Measurements from ENCODE around the gene THOC7. TPM values are rescaled to one million over a fixed set of nuclear protein-coding genes. Genes with fewer than 3 reads are reported as not detected.

Gene THOC7
- 32.1 and 35.2 TPM in 2 replicates for total RNA-seq

DNA sequence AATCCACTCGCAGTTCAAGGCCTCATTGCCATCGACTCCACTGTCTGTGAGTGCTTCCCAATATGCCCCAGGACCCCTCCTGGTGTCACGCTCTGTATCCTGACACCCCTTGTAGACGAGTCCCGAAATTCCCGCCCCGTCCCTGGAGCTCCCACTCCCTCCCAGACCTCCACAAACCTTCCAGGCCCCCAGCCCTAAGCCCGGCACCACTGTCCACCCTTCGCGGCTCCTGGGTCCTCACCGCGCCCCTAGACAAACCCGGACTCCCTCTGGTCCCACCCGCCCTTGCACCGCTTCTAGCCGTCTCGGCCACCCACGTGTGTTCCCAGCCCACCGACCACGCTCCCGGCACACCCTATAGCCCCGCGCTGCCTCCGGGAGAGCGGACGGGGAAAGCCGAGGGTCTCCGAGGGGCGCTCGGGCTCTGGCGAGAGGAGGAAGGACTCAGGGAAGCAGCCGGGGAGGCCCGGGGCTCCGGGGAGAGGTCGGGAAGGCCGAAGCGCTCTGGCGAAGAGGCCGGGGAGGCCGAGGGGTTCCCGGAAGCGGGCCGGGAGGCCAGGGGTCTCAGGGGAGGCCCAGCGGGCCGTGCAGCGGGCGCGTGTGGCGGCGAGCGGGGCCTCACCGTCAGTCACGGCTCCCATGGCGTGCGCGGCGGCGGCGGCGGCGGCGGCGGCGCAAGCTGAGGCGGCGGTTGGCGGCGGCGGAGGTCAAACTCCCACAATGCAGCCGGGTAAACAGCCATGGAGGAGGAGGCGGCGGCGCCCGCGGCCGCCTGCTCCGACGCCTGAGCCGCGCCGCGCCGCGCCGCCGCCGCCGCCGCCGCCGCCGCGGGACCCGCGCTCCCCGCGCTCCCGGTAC, at the start of gene THOC7, which contains the start of gene ATXN7:
Gene THOC7, minus strand, starts transcription at position 656 of the 858 bp plus-strand sequence. Its CDS starts 15 bp downstream, at position 641.
Gene ATXN7, plus strand, starts transcription at position 718 of the 858 bp plus-strand sequence. CDS start 48,732 bp downstream, outside the sequence.

DNA sequence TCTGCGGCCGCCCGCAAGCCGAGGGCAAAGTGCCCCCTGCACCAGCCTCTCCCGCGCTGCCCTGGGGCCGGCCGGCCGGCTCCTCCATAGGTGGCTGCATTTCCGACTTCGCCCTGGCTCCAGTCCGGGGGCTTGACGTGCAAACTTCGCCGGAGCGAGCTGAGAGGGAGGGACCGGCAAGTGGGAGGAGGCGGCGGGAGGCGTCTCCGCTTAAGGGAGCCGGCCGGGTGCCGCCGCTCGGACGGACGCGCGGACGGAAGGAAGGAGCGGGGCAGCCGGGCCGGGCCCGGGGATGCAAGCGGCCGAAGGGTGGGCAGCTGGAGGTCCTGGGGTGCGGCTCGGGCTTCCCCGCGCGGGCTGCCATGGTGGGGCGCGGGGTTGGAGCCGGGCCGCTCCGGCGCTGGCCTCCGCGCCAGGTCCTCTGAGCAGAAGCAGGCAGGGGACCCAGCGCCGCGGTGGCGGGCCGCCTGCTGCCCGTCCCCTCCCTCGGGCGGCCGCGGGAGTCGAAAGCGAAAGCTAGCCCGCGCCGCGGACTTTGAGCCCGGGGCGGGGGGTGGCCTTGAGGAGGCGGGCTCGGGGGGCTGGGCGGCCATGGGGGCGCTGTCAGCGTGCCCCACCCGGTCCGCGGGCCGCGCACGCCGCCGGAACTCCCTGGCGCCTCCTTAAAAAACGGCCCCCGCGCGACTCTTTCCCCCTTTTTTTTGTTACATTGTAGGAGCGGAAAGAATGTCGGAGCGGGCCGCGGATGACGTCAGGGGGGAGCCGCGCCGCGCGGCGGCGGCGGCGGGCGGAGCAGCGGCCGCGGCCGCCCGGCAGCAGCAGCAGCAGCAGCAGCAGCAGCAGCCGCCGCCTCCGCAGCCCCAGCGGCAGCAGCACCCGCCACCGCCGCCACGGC, 48.5 kb upstream of the THOC7 start, which contains the start of gene SCAANT1:
Gene SCAANT1, minus strand, starts transcription at position 511 of the 895 bp plus-strand sequence.

DNA sequence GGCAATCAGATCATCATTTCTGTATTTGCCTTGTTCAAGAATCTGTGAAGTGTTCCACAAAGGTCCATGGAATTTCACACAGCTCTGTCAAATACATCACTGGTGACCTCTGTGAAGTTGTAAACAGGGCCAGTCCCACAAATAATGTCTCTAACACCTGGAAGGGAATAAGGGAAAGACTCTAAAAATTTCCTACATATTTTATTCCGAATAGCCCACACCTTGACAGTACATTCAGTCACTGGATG, 44.5 kb downstream of the THOC7 start, which contains the start of gene C3orf49:
Gene C3orf49, plus strand, starts transcription at position 149 of the 248 bp plus-strand sequence. CDS start 173 bp downstream, outside the sequence.

Other genes starting within 250 kb of the THOC7 start
- gene SNTN, start 211.1 kb downstream of the THOC7 start, total RNA-seq = not detected in 2 replicates
- gene C3orf49, start 44.5 kb downstream of the THOC7 start, total RNA-seq = not detected in 2 replicates
- gene ATXN7, start 62 bp upstream of the THOC7 start, total RNA-seq = 6.3 and 18.5 TPM in 2 replicates
- not detected in 2 replicates for gene SCAANT1, start 48.6 kb upstream of the THOC7 start, total RNA-seq
- 71.2 and 97.0 TPM in 2 replicates for gene PSMD6, start 159.7 kb upstream of the THOC7 start, total RNA-seq

Data from bladder microvascular endothelial cell (primary cell).